TTC549 (cell line): ENCODE results near the gene TTC34.

Experiments
- FAIRE-seq: peaks from 2 replicates; lab custom pipeline; 2012; peaks lifted over from hg19 to GRCh38; lab: Jason Lieb, UNC

Gene TTC34

GRCh38 chr1:2602311-2602835 lies 199.1 kb downstream of the TTC34 start:
- no peak for FAIRE-seq

DNA sequence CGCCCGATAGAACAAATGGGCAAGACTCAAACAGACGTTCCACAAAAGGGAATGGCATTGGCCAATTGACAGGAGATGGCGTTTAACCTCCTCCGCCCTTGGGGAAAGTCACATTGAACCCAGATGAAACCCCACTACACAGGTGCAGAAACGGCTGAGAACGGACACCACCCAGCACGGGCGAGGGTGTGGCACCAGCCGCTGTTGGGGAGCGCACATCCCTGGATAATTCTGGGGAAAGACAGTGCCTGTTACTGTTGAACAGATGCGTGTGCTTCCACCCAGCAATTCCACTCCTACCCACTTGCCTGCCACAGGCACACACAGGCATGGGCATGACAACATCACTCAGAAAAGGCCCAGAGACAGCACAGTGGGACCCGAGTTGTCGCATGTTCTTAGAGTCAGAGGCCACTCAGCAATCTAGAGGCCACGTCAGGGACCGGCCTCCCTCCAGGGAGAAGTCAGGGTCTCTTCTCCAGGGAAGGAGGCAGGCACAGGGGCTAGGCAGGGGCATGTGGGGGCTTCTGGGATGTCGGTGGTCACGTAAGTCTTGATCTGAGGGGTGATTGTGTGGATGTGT lies 199.7 kb downstream of the TTC34 start:
- FAIRE-seq: no peak

DNA sequence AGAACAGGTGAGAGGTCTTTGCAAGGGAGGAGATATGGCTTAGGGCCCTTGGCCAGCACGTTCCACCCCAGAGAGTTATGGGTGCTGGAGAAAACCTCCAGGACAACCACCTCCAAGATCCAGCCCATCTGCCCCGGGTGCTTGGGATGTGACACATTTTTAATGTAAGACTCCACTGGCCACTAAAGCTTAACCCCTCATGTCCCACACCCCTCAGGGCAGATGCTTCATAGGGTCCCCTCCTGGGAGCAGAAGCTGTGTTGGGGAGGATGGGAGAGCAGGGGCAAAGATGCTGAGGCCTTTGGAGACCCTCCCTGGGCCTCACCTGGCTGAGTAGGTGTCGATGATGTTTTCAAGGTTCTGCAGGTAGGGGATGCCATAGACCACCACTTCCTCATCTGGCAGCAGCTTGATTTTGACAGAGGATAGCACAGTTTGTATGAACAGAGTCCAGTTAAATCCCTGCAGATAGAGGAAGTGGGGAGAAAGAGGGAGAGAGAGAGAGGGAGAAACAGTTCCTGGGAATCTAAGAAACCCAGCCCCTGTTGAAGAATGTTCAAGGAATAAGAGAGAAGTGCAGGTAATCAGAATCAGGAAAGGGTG lies 203.1 kb downstream of the TTC34 start:
- FAIRE-seq: no peak

DNA sequence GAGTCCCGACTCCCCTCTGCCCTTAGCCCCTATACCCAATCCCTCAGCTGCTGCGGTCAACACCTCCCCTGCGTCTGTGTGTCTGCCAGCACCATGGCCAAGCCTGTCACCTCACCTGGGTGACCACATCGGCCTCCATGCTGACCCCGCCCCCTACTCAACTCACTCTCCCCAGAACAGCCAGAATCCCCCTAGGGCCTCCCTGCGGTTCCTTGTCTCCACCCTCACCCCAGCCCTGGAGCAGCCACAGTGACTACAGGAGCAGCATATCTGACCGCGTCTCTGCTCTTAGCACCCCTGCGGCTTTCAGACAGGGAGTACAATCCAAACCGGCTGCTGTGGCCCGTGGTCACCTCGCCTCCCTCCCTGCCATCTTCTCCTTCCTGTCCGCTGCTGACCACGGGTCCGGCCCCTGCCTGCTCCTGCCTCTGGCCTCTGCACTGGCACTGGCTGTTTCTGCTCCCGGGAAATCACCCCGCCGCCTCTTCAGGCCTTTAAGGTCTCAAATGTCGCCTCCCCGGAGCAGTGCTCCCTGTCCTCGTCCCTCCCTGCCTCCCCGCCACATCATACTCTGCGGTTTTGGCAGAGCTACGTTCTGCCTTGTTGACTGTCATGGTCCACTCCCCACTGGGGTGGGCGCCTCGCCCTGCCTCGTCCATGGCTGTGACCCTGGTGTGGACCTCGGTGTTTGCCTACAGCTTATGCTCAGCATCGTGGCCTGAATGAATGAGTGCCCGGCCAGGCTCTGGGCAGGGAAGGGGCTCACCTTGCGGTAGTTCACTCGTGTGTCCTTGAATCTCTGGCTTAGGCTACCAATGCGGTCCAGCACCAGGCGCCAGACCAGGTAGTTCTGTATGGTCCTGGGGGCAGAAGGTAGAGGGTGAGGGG lies 203.8 kb downstream of the TTC34 start:
- FAIRE-seq: no peak

DNA sequence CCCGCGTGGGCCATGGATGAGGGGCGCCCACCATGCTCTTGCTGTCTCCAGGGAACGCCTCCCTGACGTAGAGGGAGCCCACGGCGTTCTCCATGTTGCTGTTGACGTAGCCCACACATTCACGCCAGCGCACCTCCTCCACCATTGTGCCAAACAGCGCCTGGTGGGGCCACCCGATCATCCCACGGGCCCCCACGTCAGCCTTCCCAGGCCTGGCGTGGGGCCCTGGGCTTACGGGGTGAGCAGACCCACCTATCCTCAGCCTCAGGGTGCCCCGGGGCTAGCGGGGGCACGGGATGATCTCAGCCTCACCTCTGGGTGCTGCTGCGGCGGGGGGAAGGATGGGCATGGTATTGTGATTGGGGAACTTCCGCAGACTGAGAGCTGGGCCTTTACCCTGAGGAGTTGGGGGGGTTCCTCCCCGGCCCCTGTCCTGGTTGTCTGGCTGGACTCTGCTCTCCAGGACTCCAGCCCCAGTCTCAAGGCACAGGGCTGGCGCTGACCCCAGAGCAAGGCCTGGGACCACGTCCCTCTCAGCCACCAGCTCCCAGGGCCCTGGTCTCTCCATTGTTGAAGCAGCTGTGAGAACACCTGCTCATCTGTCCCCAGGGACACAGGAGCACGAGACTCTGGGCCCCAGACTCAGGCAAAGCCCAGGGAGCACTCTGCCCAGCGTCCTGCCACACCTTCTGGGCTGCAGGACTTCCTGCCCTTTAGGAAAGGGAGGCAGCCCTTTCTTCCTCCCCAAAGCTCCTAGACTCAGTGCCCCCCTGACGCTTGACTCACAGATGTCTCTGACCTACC lies 204.8 kb downstream of the TTC34 start:
- no peak for FAIRE-seq

- FAIRE-seq: no peak
Observed at GRCh38 chr1:2595812-2596529, 205.5 kb downstream of the TTC34 start.

- no peak for FAIRE-seq
Observed at GRCh38 chr1:2595261-2595811, 206.2 kb downstream of the TTC34 start.

DNA sequence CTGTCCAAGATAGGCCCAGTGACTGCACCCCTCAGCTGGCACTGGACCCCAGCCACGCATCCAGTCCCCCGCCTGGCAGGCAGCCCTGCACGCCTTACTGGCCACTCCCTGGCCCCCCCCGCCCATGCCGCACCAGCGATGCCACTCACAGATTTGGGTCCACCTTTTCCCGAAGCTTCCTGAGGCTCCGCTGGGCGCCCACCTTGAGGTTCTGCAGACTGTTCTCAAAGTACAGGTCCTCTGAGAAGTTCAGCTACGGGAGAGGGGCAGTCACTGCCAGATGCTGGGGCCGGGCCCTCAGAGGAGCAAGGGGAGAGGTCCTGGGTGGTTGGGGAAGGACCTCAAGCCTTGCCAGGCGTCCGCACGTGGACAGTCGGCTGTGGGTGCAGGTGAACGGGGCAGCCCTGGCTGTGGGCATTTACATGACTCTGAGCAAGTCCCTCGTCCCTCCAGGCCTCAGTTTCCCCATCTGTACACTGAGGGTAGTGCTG lies 206.8 kb downstream of the TTC34 start:
- FAIRE-seq: no peak

DNA sequence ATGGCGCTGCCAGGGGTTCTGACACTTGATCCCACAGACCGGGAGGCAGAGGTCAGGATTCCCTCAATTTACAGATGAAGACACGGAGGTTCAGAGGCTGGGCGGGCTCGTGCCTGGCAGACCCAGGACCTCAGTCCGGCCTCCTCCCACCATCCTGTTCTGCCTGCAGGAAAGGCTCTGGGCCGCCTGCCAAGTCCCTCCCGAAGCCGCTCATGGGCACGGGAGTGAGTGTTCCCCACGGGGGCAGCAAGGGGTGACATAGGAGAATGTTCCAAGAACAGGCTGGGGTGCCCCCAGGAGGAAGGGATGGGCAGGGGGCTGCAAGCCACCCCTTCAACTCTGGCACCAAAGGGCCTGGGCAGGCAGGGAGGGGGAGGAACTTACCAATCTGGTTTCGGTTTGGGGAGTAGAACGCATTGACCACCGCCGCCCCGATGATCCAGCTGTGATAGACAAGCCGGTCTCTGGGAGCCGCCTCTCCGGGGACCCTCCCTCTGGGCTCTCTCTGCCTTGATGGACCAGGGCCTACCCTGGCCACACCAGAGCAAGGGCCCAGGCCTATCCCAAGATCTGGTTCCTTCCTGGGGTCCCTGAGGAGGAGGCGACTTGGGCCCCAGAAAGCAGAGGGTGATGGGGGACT lies 207.4 kb downstream of the TTC34 start:
- no peak for FAIRE-seq

- FAIRE-seq: no peak
Observed at GRCh38 chr1:2593251-2593878, 208.1 kb downstream of the TTC34 start.

GRCh38 chr1:2592672-2593071 lies 208.8 kb downstream of the TTC34 start:
- FAIRE-seq: no peak

- no peak for FAIRE-seq
Observed at GRCh38 chr1:2591581-2592261, 209.8 kb downstream of the TTC34 start.

DNA sequence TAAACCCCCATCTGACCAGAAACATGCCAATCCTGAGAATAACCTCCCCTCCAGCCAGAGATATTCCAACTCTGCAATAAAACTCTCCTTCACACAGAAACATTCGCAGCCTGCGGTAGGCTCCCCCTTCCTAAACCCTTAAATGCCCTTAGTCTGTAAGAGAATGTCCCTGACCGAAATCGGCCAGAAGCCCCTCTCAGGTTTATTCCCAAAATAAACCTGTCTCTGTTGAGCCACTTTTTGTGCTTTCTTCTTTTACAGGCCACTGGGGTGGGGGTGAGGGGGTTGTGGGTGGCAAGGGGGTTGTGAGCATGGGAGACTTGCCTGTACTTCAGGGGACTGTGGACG lies 210.3 kb downstream of the TTC34 start:
- FAIRE-seq: no peak

DNA sequence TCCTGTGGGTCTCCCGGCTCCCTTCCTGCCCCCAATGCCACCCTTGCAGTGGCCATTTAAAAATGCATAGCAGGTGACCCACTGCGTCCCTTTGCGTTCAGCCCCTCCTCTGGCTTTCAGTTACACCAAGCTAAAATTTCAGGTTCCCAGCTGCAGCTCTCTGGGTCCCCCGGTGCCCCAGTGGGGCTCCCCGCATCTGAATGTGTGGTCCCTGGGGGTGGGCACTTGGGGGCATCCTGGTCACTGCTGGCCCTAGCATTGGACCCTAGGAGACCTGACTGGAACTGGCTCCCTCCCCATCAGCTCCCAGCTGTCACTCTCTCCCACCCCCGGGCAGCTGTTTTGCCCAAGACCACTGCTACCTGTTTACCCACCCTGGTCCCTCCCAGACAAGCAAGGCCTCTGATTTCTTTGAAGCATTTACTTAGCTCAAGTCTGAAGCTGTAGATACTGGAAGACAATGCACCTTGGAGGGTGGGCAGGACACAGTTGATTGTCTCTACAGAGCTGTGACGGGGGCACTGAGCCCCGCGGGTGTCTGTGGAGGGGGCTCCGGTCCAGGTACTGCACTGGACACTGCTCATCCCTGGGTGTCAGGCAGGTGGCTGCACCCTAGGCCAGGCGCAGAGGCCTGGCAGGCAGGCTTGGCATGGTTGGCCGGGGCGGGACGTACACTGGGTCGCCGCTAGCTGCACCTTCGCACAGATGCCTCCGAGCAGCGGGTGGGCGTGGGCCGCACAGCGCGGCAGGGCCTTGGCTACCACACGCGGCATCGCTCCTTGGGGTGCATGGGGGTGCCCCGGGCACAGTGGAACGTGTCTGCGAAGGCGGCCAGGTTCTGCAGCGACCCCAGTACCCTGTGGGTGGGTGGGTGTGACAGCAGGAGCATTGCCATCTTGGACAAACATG lies 211.0 kb downstream of the TTC34 start:
- FAIRE-seq: no peak

GRCh38 chr1:2589431-2590232 lies 211.9 kb downstream of the TTC34 start:
- FAIRE-seq: no peak

DNA sequence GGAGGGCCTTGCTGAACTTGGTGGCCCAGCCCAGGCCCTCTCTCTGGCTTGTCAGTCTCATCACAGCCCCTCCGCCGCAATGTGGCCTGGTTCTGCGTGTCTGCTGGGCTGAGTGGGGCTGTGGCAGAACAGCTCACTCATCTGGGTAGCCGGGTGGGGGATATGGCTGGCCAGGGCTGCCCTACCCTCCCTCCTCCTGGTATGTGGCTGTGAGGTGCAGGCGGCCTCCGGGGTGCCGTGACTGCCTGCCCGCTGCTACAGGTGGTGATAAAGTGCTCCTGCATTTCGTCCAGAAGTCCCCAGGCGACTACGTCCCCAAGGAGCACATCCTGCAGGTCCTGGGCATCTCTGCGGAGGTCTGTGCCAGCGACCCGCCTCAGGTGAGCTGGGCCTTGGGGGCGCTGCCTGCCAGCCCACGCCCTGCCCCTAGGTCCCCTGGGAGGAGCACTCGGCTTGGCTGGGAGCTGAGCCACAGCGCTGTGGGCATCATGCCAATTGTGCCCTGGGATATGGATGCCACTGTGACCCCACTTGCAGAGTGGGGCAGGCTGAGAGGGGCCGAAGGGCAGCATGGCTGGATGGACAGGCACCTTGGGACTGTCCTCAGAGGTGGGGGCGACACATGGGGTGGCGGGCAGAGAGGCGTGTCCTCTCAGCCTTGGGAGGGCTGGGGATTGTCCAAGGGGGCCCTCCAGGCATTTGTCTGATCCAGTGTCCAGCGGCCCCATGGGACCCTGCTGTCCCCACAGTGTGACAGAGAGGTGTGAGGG lies 212.6 kb downstream of the TTC34 start:
- no peak for FAIRE-seq
